Stimulated activated CD4-positive, alpha-beta T cell treated with anti-CD3 and anti-CD28 coated beads, Interleukin-15, amount 100 ng/mL, for 48 hours (primary cell): ENCODE data around the gene WNK4.

ENCODE experiments used
- DNase-seq, 2 donors: peaks; one replicate each; pipeline ENCODE4 v3.0.0-alpha.2; 2020; ENCODE audit warnings: low read depth in 2 of 2

WNK4 gene

DNA sequence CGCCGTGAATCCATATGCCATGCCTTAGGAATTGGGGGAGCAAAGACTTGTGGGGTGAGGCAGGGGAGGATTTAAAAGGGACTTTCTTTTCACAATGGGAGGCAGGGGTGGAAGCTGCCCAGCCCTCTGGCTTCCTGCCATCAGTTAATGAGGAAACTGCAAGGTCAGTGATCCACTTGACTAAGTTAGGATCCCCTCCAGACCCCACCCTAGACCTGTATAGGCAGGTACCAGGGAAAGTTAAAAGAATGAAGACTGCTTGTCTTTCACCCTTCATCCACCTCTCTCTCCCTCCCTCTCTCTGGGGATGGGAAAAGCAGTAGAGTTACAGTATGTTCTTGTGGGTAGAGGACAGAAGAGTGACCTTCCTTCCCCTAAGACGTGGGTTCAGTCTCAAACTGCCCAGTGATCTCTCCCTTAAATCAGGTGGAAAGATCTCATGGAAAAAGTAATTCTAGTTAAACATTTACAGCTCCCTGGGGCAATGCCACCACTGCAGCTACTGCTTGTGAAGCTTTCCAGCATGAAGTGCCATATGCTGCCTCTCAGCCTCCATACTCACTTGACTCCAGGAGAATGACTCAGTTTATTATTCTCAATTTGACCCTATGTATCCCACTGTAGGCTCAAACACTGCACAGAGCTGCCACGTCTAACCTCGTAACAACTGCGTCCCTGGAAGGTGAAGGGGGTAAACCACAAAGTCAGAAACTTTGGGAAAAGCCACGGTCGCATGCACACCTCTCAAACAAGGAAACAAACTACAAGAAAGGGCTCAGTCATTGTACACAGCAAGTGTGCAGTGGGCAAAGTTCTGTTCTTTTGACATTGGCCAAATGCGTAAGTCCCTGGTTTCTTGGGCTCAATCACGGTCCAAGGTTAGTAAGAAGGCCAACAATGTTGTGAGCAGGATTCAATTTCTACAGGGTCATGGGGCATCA, 16.9 kb downstream of the WNK4 start:
- no peak for DNase-seq

DNA sequence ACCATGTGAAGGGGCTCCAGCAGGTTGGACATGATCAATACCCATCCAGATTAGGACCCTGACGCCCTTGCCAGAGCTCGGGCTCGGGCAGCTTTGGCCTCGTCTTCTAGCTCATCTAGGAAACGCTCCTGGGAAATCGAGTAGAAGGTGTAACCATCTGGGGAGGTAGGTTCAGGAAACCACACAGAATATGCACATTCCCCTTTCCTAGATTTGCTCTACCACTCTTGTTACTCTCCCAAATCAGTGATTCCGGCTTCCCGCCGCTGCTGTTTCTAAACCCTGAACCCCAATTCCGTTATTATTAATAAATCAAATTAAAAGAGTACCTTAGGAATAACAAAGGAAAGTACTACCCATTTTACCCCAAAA, 17.6 kb downstream of the WNK4 start:
- DNase-seq = no peak

- DNase-seq = peak; percentile 77 to 81
Measured at GRCh38 chr17:42798383-42799380, 18.3 kb downstream of the WNK4 start, which contains the start of the genes CNTD1 and COA3. Gene CNTD1, plus strand, starts transcription at chr17:42798861. Its CDS starts 207 bp downstream, at chr17:42799068. Gene COA3, minus strand, starts transcription at chr17:42798704. Its CDS starts 23 bp downstream, at chr17:42798681.

GRCh38 chr17:42803074-42803883, 22.9 kb downstream of the WNK4 start:
- no peak for DNase-seq

- DNase-seq = no peak
Measured at GRCh38 chr17:42804918-42805367, 24.5 kb downstream of the WNK4 start.

- DNase-seq = no peak
Measured at GRCh38 chr17:42806249-42806648, 25.8 kb downstream of the WNK4 start.

GRCh38 chr17:42809250-42809649, 28.8 kb downstream of the WNK4 start:
- no peak for DNase-seq

GRCh38 chr17:42814633-42815399, 34.4 kb downstream of the WNK4 start:
- no peak for DNase-seq

- DNase-seq = no peak
Measured at GRCh38 chr17:42817866-42818265, 37.5 kb downstream of the WNK4 start.

DNA sequence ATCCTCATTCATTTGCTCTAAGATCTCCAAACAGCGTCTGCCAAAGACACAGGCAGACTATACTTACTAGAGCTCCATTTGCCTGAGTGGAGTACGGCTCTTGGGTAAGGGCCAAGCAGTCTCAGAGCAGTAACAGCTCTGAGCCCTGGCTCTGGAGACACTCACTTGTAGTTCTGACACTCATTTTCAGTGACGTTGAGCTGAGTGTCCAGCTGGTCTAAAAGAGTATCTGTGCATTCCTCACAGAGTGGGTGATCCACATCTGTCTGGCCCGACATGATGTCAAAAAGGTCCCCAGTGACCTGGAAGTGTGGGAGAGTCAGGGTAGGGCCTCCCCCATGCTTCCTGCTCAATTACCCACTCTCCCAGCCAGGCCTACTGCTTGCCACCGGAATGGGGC, 38.0 kb downstream of the WNK4 start:
- no peak for DNase-seq

DNA sequence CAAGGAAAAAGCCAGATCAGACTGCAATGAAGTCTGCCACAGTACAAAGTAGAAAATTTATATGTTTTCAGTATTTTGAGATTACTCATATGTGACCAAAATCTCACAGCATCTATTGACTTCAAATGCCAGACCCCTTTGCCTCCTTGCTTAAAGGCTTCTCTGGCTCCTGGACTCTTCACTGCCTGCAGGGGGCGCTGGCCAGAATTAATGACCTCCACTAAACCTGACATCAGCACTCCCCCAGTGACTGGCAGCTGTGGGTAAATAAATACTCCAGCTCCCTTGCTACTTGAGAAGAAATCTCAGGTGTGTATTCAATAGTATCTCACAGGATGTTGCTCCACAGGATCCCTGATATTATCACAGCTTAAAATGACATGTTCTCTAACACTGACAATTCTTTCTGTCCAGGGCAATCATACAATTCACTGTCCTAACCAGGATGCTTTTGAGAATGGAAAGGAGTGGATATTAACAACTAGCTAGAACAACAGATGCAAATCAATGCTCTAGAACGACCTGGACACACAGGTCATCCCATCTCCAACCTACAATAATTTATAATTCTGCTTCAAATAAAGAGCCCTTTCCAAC, 39.6 kb downstream of the WNK4 start:
- peak; percentile 53 to 54 for DNase-seq

DNA sequence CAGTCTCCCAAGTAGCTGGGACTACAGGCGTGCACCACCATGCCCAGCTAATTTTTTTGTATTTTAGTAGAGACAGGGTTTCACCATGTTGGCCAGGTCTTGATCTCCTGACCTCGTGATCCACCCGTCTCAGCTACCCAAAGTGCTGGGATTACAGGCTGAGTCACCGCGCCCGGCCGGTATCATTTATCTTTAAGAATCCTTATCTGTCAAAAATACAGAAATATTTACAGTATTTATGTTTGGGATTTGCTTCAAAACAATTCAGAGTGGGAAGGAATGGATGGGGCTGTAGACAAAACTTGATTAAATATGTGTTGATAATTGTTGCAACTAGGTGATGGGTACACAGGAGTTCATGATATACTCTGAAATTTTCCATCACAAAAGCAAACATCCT, 40.8 kb downstream of the WNK4 start:
- DNase-seq = no peak

GRCh38 chr17:42827472-42827871, 47.1 kb downstream of the WNK4 start:
- no peak for DNase-seq

- no peak for DNase-seq
Measured at GRCh38 chr17:42830971-42831370, 50.6 kb downstream of the WNK4 start.

- DNase-seq = peak in 1 of 2 donors; percentile 3
Measured at GRCh38 chr17:42832213-42832933, 52.0 kb downstream of the WNK4 start.

DNA sequence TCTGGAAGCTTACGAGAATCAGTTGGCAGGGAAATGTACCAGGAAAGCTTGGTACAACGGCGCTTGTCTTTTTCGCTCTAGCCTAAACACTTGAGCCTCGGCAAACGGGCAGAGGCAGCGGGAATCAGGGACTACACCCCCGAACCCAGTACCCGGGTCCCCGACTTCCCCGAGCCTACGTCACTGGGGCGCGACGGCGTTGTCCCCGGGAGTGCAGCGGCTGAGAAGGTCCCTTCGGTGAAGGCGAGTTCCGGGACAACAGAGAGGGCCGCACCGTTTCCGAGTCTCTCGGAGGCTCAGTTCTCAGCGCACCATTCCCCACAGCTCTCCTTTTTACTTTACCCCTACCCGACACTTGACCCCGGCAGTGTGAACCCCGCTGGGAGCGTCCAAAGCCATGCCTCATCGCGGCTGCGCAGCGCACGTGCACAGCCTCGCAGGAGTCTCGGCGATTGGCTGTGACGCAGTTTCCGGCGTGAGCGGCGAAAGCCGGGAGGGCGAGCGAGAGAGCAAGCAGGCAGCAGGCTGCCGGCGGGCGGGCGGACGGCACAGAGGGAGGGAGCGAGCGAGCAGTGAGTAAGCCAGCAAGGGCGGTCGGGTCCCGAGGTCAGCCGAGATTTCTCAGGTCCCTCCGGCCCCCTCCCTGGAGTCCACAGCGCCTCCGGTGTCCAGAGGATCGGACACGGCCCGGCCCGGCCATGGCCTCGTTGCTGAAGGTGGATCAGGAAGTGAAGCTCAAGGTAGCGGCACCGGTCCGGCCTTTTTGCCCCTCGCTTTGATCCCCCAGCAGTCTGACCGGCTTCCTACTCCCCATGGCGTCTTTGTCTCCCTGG, 52.7 kb downstream of the WNK4 start, which contains the start of gene PSME3:
Gene PSME3 (plus strand): TSS at position 464 of the 833 bp plus-strand sequence. CDS start 235 bp downstream, at position 699.
- DNase-seq = peak; percentile 83 to 84

DNA sequence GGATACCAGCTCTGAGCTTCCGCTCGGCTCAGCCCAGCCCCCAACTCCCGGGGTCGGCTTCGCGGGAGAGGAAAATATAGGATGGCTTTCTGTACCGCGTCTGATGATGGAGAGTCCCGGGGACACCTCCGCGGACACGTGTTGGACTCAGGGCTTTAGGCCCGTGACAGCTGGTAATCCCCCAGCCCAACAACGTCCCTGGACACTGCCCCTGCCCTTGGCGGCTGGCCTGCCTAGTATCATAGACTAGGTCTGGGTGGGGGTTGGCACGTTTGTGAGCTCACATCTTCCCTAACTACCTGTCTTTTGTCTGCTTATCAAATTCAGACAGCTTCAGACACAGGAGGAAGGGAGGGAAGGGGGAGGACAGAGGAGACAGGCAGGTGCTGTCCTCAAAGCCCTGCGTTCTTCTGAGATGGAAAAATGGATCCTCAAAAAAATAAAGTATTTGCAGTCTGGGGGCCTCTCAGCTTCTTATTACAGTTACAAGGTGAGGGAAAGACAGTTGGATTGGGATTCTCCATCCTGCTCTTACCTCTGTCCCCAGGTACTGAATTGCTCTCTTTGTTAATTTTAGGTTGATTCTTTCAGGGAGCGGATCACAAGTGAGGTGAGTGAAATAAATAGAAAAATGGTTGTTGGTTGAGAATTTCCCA, 53.5 kb downstream of the WNK4 start:
- no peak for DNase-seq

- DNase-seq = no peak
Measured at GRCh38 chr17:42835732-42836131, 55.3 kb downstream of the WNK4 start.
